HCT116 (cell line): ENCODE data around the gene ABHD10. TPM values are rescaled to one million over a fixed set of nuclear protein-coding genes. Genes with fewer than 3 reads are reported as not detected.

Experiments used
- ATAC-seq: fragments of 200-7000 bp; cut with Tn5 transposase; 2 replicates; pipeline ENCODE4 v1.9.1; 2020; ENCODE audit warnings: mild to moderate bottlenecking, moderate library complexity
- BruUV-seq: library from RNA; stranded (reverse); fragments of 400-500 nt; replicated peaks from 2 replicates; lab custom pipeline; 2021; lab: Mats Ljungman, UMichigan
- CTCF ChIA-PET: fragments of 300-600 bp; sonication (Branson Sonifier 250); formaldehyde crosslinking; loops from one replicate; lab custom pipeline; 2021; ENCODE audit warnings: antibody characterized with exemption; lab: Charles Lee
- POLR2A ChIA-PET: fragments of 300-600, 350-600 bp; sonication (Branson Sonifier 250); formaldehyde crosslinking; loops from one replicate; lab custom pipeline; 2021; ENCODE audit warnings: antibody characterized with exemption; lab: Charles Lee
- RAD21 ChIA-PET, 2 experiments: fragments of 300-600 bp; sonication (Branson Sonifier 250); formaldehyde crosslinking; loops; one replicate each; lab custom pipeline; 2023; ENCODE audit warnings: low total read pairs in 2 of 2; ENCODE audit not compliant: uncharacterized antibody in 2 of 2, unreplicated experiment in 2 of 2, low non-redundant PET in 1 of 2; lab: Charles Lee
- DNase-seq: peaks from one replicate; pipeline ENCODE4 v3.0.0-alpha.2; 2010; ENCODE audit warnings: low read depth, low spot score
- H2AFZ ChIP-seq: fragments of 200-600 bp; shearing (Covaris generic), sonication (generic); 2 replicates; pipeline ENCODE4 v1.6.1; 2017; ENCODE audit warnings: low read depth, mixed run types, mixed read lengths, antibody characterized with exemption, low read length; ENCODE audit not compliant: poor library complexity, severe bottlenecking
- H3K27ac ChIP-seq: 2 replicates; pipeline ENCODE4 v1.5.1; 2012; ENCODE audit warnings: low read depth, low read length
- H3K27me3 ChIP-seq: fragments of 200-600 bp; sonication (generic); 2 replicates; pipeline ENCODE4 v1.6.1; 2016; ENCODE audit warnings: mixed run types, low read length, mixed read lengths; ENCODE audit not compliant: insufficient read depth
- H3K36me3 ChIP-seq, 2 experiments: fragments of 200-500 bp in 1 of 2; fragments of 200-600 bp in 1 of 2; sonication (Bioruptor generic) in 1 of 2; sonication (generic) in 1 of 2; 2 replicates each; pipeline versions ENCODE4 v1.5.1 to v1.6.1; 2014 to 2016; ENCODE audit warnings: low read length in 2 of 2, inconsistent platforms in 1 of 2, mixed read lengths in 1 of 2, mixed run types in 1 of 2; ENCODE audit not compliant: insufficient read depth in 2 of 2, control insufficient read depth in 1 of 2
- H3K4me1 ChIP-seq, 2 experiments: fragments of 200-600 bp in 1 of 2; sonication (generic) in 1 of 2; 2 replicates each; pipeline versions ENCODE4 v1.5.1 to v1.6.1; 2012 to 2017; ENCODE audit warnings: low read length in 2 of 2, inconsistent platforms in 1 of 2, mild to moderate bottlenecking in 1 of 2, mixed read lengths in 1 of 2, mixed run types in 1 of 2, moderate library complexity in 1 of 2; ENCODE audit not compliant: insufficient read depth in 2 of 2, control insufficient read depth in 1 of 2
- H3K4me2 ChIP-seq: fragments of 200-600 bp; sonication (generic); 2 replicates; pipeline ENCODE4 v1.6.1; 2017; ENCODE audit warnings: mixed run types, low read length, mixed read lengths
- H3K4me3 ChIP-seq, 2 experiments: fragments of 200-600 bp in 1 of 2; sonication (generic) in 1 of 2; replicated peaks in 1 of 2; 2 replicates each; pipeline ENCODE4 v1.5.1; 2011 to 2016; ENCODE audit warnings: low read length in 2 of 2, control low read depth in 1 of 2, low read depth in 1 of 2, mild to moderate bottlenecking in 1 of 2, mixed read lengths in 1 of 2, mixed run types in 1 of 2
- H3K79me2 ChIP-seq: fragments of 200-600 bp; sonication (generic); 2 replicates; pipeline ENCODE4 v1.6.1; 2017; ENCODE audit warnings: mild to moderate bottlenecking, mixed run types, low read length, moderate library complexity, mixed read lengths; ENCODE audit not compliant: insufficient read depth
- H3K9ac ChIP-seq: fragments of 200-600 bp; sonication (generic); 2 replicates; pipeline ENCODE4 v1.6.1; 2016; ENCODE audit warnings: low read length, mixed read lengths
- H3K9me2 ChIP-seq: fragments of 200-600 bp; sonication (generic), shearing (Covaris generic); 2 replicates; pipeline ENCODE4 v1.6.1; 2017; ENCODE audit warnings: mixed run types, mild to moderate bottlenecking, moderate library complexity; ENCODE audit not compliant: insufficient read depth
- H3K9me3 ChIP-seq, 2 experiments: fragments of 200-500 bp in 1 of 2; fragments of 200-600 bp in 1 of 2; sonication (Bioruptor generic) in 1 of 2; sonication (generic) in 1 of 2; 2 replicates each; pipeline ENCODE4 v1.6.1; 2014 to 2017; ENCODE audit warnings: low read length in 2 of 2, mixed read lengths in 2 of 2, inconsistent platforms in 1 of 2, low read depth in 1 of 2, mild to moderate bottlenecking in 1 of 2, mixed run types in 1 of 2, moderate library complexity in 1 of 2; ENCODE audit not compliant: control insufficient read depth in 1 of 2, insufficient read depth in 1 of 2
- H4K20me1 ChIP-seq: fragments of 200-600 bp; sonication (generic), shearing (Covaris generic); 2 replicates; pipeline ENCODE4 v1.6.1; 2017; ENCODE audit warnings: mixed run types, mild to moderate bottlenecking, moderate library complexity; ENCODE audit not compliant: insufficient read depth
- CBX3 ChIP-seq: IDR thresholded peaks from 2 replicates; pipeline ENCODE4 v1.6.1; 2012; ENCODE audit warnings: low read depth
- EZH2 ChIP-seq: fragments of 200-600 bp; sonication (generic); IDR thresholded peaks from 2 replicates; pipeline ENCODE4 v1.6.1; 2017; ENCODE audit warnings: antibody characterized with exemption, mixed run types
- JUND ChIP-seq: IDR thresholded peaks from 2 replicates; pipeline ENCODE4 v1.6.1; 2012
- RAD21 ChIP-seq: IDR thresholded peaks from 2 replicates; pipeline ENCODE4 v1.6.1; 2012; ENCODE audit warnings: low read depth, mild to moderate bottlenecking
- SIN3A ChIP-seq: IDR thresholded peaks from 2 replicates; pipeline ENCODE4 v1.6.1; 2012; ENCODE audit warnings: low read depth
- SP1 ChIP-seq: IDR thresholded peaks from 2 replicates; pipeline ENCODE4 v1.6.1; 2012; ENCODE audit warnings: low read depth
- SRF ChIP-seq: IDR thresholded peaks from 2 replicates; pipeline ENCODE4 v1.6.1; 2012; ENCODE audit warnings: low read depth
- YY1 ChIP-seq: IDR thresholded peaks from 2 replicates; pipeline ENCODE4 v1.6.1; 2011; ENCODE audit warnings: low read length, low read depth, moderate library complexity, mild to moderate bottlenecking; ENCODE audit not compliant: insufficient replicate concordance; ENCODE audit errors: extremely low read depth
- intact Hi-C: fragments of 100-400 bp; cut with micrococcal nuclease; formaldehyde crosslinking; loops from 2 replicates; pipeline ENCODE4 v1.10.0; 2022
- total RNA-seq: library from RNA; stranded (reverse); gene quantifications from one replicate; pipeline ENCODE4 v1.2.1, GENCODE V29; 2021; ENCODE audit not compliant: unreplicated experiment
- TF ChIP-seq, protein P1 (sequence below), 3 experiments: fragments of 200-600 bp in 1 of 3; sonication (generic) in 1 of 3; IDR thresholded peaks in 2 of 3; conservative IDR thresholded peaks in 1 of 3; 2 replicates each; pipeline ENCODE4 v1.5.1; 2012 to 2017; ENCODE audit warnings: low read depth in 2 of 3, low read length in 2 of 3, antibody characterized with exemption in 1 of 3, borderline replicate concordance in 1 of 3, control low read depth in 1 of 3, mild to moderate bottlenecking in 1 of 3, mixed read lengths in 1 of 3, mixed run types in 1 of 3, moderate library complexity in 1 of 3; ENCODE audit not compliant: insufficient read depth in 1 of 3
- TF ChIP-seq, protein P2 (sequence below): IDR thresholded peaks from 2 replicates; pipeline ENCODE4 v1.6.1; 2011; ENCODE audit warnings: mild to moderate bottlenecking, low read length, moderate library complexity; ENCODE audit not compliant: insufficient replicate concordance; ENCODE audit errors: extremely low read depth
- TF ChIP-seq, protein P3 (sequence below): IDR thresholded peaks from 2 replicates; pipeline ENCODE4 v1.6.1; 2012

Gene ABHD10
- total RNA-seq, 1 experiment from 2014 or later: 295 TPM

DNA sequence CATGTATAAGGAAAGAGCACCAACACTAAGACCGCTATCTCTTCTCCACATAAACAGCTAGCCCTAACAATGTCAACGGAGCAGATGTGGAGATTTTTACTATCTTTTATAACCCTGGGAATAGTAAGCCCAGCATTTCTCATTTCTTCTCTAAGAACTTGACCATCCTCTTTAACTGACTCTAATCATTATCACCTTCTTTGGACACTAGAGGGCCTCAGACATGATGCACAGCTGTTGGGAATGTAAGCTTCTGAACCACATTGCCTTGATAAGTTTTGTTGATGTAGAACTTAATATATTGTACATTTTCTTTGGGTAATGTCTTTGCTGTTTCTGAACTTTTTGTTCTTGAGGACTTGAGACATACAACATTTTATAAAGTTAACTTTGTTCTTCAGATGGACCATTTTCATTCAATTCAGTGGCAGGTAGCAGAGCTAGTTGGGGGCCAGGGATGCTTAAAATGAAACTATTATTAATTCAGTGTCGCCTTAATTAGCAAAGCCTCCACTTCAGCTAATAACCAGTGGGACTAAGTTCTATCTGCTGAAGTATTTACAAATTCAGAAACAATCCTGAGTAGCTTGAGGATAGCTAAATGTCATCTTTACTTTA lies 10.3 kb downstream of the ABHD10 start:
- peaks cover 65 to 71% of the 10 kb centered on the region in 2 experiments for H3K36me3 ChIP-seq
- POLR2A ChIA-PET: interaction anchor here (0.6 to 2.8 kb wide), 6 partner anchors 8 to 258 kb away, joined by 3 to 33 read pairs (median 4); partner anchors contain the start of gene ABHD10
- RAD21 ChIA-PET: interaction anchor here (0.9 to 1.9 kb wide), 7 partner anchors 15 to 320 kb away, joined by 3 to 9 read pairs (median 5); no protein-coding TSS in a partner anchor
- intact Hi-C loops: loop anchor here (1.0 to 5.0 kb wide), 3 partner anchors 24 to 272 kb away; no protein-coding TSS in a partner anchor
- DNase-seq (peak; percentile 63), ATAC-seq (peak; percentile 87)
- H3K27ac ChIP-seq: peak overlapping the region; percentile 20; the same call in 1 of the 2 replicates
- peaks cover 77% of the 10 kb centered on the region for H3K79me2 ChIP-seq
- no peaks in the 10 kb centered on the region for H3K27me3 ChIP-seq
- BruUV-seq: no TSS peak
- peak; percentile 17; the same call in 1 of the 2 replicates for TF ChIP-seq JUND
- TF ChIP-seq YY1: peak; percentile 37
- TF ChIP-seq, protein P1, sequence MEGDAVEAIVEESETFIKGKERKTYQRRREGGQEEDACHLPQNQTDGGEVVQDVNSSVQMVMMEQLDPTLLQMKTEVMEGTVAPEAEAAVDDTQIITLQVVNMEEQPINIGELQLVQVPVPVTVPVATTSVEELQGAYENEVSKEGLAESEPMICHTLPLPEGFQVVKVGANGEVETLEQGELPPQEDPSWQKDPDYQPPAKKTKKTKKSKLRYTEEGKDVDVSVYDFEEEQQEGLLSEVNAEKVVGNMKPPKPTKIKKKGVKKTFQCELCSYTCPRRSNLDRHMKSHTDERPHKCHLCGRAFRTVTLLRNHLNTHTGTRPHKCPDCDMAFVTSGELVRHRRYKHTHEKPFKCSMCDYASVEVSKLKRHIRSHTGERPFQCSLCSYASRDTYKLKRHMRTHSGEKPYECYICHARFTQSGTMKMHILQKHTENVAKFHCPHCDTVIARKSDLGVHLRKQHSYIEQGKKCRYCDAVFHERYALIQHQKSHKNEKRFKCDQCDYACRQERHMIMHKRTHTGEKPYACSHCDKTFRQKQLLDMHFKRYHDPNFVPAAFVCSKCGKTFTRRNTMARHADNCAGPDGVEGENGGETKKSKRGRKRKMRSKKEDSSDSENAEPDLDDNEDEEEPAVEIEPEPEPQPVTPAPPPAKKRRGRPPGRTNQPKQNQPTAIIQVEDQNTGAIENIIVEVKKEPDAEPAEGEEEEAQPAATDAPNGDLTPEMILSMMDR (IDR thresholded peaks at IDR 0.05 in 2 of 3, conservative IDR thresholded peaks at IDR 0.05 in 1 of 3; ENCODE audit: borderline replicate concordance in 1 of 3, insufficient read depth in 1 of 3, low read depth in 2 of 3, low read length in 2 of 3): peak; percentile 76 to 94 (median 86)
- TF ChIP-seq SIN3A: no peak
- TF ChIP-seq EZH2: no peak
- TF ChIP-seq CBX3: no peak; the same call in 1 of the 2 replicates
- TF ChIP-seq, protein P2, sequence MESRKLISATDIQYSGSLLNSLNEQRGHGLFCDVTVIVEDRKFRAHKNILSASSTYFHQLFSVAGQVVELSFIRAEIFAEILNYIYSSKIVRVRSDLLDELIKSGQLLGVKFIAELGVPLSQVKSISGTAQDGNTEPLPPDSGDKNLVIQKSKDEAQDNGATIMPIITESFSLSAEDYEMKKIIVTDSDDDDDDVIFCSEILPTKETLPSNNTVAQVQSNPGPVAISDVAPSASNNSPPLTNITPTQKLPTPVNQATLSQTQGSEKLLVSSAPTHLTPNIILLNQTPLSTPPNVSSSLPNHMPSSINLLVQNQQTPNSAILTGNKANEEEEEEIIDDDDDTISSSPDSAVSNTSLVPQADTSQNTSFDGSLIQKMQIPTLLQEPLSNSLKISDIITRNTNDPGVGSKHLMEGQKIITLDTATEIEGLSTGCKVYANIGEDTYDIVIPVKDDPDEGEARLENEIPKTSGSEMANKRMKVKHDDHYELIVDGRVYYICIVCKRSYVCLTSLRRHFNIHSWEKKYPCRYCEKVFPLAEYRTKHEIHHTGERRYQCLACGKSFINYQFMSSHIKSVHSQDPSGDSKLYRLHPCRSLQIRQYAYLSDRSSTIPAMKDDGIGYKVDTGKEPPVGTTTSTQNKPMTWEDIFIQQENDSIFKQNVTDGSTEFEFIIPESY: no peak
- peak; percentile 78 for TF ChIP-seq RAD21
- TF ChIP-seq, protein P3, sequence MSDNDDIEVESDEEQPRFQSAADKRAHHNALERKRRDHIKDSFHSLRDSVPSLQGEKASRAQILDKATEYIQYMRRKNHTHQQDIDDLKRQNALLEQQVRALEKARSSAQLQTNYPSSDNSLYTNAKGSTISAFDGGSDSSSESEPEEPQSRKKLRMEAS: no peak
- TF ChIP-seq SP1: 0 out of 2 replicates have a peak, but pooled peaks have one; percentile 10
- TF ChIP-seq SRF: no peak
- TF ChIP-seq, all 23 proteins: peak for 5
- Histone ChIP-seq H3K4me3 (no peak overlapping the region), H3K9me2 (no peaks in the 10 kb centered on the region), H2AFZ (no peak overlapping the region), H4K20me1 (peaks cover 10% of the 10 kb centered on the region), H3K4me1 (no peaks in the 10 kb centered on the region), H3K9me3 (no peaks in the 10 kb centered on the region), H3K9ac (no peak overlapping the region), H3K4me2 (no peak overlapping the region)
- CTCF ChIA-PET: interaction anchor here (0.7 to 6.1 kb wide), 26 partner anchors 9 to 411 kb away, joined by 3 to 109 read pairs (median 6); partner anchors contain the start of genes ABHD10 and TAGLN3
